Uterus (tissue), 4 donors: ENCODE data around the gene COASY. TPM values are rescaled to one million over a fixed set of nuclear protein-coding genes. Genes with fewer than 3 reads are reported as not detected.
A peak's percentile ranks its signal among the peaks of the same experiment; 100 is the strongest.
"Not testable (repeated sequence)": the region's sequence is repeated elsewhere in the genome, so short reads cannot be mapped to it uniquely, and the experiment has no call there.

ENCODE experiments used
- DNase-seq, 2 donors: peaks; one replicate each; pipeline ENCODE4 v3.0.0-alpha.2; 2019 to 2020
- H3K27ac ChIP-seq, 2 donors: fragments of 200-600 bp; sonication (generic); 1 replicate in 1 of 2; 2 replicates in 1 of 2; pipeline ENCODE4 v1.5.1; 2016 to 2018
- H3K27me3 ChIP-seq, 2 donors: fragments of 200-600 bp; sonication (generic); one replicate each; pipeline ENCODE4 v1.5.1; 2018 to 2019; ENCODE audit warnings: control low read depth in 1 of 2
- H3K36me3 ChIP-seq, 2 donors: fragments of 200-600 bp; sonication (generic); one replicate each; pipeline ENCODE4 v1.5.1; 2019; ENCODE audit warnings: control low read depth in 1 of 2
- H3K4me1 ChIP-seq, 2 donors: fragments of 200-600 bp; sonication (generic); one replicate each; pipeline ENCODE4 v1.5.1; 2018 to 2019; ENCODE audit warnings: control low read depth in 1 of 2
- H3K4me3 ChIP-seq, 2 donors: fragments of 200-600 bp; sonication (generic); 1 replicate in 1 of 2; 2 replicates in 1 of 2; pipeline ENCODE4 v1.5.1; 2018 to 2019; ENCODE audit warnings: mild to moderate bottlenecking in 1 of 2
- H3K9me3 ChIP-seq, 2 donors: fragments of 200-600 bp; sonication (generic); one replicate each; pipeline ENCODE4 v1.5.1; 2019; ENCODE audit warnings: control low read depth in 1 of 2
- POLR2A ChIP-seq, 2 donors: fragments of 450-650 bp; IDR thresholded peaks; one replicate each; pipeline ENCODE4 v1.6.1; 2016; ENCODE audit warnings: antibody characterized with exemption in 2 of 2, mild to moderate bottlenecking in 1 of 2, moderate library complexity in 1 of 2
- intact Hi-C: fragments of 100-400 bp; cut with DNase I; formaldehyde crosslinking; loops from one replicate; pipeline ENCODE4 v1.15.1; 2023; ENCODE audit warnings: low total_unique reads
- total RNA-seq, 4 donors: library from RNA; depleted of rRNA in 3 of 4; stranded (reverse); fragments of >200 nt in 3 of 4; gene quantifications; one replicate each; pipeline versions ENCODE4 v1.1.0 to v1.2.4, GENCODE V29; 2014 to 2023
- TF ChIP-seq, protein P1 (sequence below), 4 experiments: fragments of 200-600 bp in 2 of 4; fragments of 450-650 bp in 2 of 4; sonication (generic) in 2 of 4; IDR thresholded peaks; one replicate each; pipeline ENCODE4 v1.5.1; 2016 to 2019; ENCODE audit warnings: antibody characterized with exemption in 4 of 4, mild to moderate bottlenecking in 2 of 4, moderate library complexity in 1 of 4
- donor health status: DM: yes; HTN: yes; CAD: no.

The COASY gene
- total RNA-seq, 4 donors from 2014 or later, result 2.6 to 42.6 (median 16.1) TPM

DNA sequence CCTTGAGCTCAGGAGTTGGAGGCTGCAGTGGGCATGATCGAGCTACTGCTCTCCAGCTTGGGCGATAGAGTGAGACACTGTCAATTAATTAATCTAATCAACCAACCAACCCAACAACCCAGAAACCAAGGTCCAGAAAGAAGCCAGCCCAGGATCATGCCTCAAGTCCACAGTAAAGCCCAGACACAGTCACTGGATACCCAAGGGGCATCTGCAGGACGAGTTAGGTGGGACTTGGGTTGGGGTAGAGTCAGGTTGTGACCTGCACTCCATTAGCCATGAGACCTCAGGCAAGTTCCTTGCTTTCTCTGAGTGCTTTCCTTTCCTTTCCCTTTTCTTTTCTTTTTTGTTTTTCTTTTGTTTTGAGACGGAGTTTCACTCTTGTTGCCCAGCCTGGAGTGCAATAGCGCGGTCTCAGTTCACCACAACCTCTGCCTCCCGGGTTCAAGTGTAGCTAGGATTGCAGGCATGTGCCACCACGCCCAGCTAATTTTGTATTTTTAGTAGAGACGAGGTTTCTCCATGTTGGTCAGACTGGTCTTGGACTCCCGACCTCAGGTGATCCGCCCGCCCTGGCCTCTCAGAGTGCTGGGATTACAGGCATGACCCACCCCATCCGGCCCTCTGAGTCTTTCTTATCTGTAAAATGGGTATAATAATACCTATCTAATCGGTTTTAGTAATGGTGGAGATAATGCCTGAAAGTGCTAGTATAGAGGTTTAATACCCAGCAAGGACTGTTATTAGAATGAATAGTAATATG is 12.8 kb upstream of the COASY start:
- H3K27ac ChIP-seq, result no peak overlapping the region
- TF ChIP-seq, protein P1, sequence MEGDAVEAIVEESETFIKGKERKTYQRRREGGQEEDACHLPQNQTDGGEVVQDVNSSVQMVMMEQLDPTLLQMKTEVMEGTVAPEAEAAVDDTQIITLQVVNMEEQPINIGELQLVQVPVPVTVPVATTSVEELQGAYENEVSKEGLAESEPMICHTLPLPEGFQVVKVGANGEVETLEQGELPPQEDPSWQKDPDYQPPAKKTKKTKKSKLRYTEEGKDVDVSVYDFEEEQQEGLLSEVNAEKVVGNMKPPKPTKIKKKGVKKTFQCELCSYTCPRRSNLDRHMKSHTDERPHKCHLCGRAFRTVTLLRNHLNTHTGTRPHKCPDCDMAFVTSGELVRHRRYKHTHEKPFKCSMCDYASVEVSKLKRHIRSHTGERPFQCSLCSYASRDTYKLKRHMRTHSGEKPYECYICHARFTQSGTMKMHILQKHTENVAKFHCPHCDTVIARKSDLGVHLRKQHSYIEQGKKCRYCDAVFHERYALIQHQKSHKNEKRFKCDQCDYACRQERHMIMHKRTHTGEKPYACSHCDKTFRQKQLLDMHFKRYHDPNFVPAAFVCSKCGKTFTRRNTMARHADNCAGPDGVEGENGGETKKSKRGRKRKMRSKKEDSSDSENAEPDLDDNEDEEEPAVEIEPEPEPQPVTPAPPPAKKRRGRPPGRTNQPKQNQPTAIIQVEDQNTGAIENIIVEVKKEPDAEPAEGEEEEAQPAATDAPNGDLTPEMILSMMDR (IDR thresholded peaks at IDR 0.05), result no peak
- TF ChIP-seq POLR2A (IDR thresholded peaks at IDR 0.05), result no peak
- no peaks in the 10 kb centered on the region for H3K36me3 ChIP-seq
- H3K9me3 ChIP-seq, result no peaks in the 10 kb centered on the region
- peaks cover 4 to 9% of the 10 kb centered on the region in 2 donors for H3K4me1 ChIP-seq
- no peaks in the 10 kb centered on the region for H3K27me3 ChIP-seq
- intact Hi-C loops, result no loop called here
- H3K4me3 ChIP-seq, result no peak overlapping the region
- no peak for DNase-seq

DNA sequence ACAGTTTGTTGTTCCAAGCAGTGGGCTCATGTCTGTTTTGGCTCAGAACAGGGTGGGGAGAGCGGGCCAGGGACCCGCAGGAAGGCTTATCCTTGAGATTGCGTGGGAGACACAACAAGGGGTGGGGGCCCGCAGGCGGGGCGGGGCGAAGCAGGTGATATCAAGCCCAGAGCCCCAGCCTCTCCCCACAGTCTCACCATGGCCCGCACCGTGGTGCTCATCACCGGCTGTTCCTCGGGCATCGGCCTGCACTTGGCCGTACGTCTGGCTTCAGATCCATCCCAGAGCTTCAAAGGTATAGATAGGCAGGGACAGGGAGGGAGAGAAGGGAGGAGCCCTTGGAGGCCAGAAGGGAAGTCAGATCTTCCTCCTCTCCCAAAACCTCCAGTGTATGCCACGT is 9.2 kb upstream of the COASY start, which contains the start of gene HSD17B1:
Gene HSD17B1 (plus strand): TSS at position 188 of the 400 bp plus-strand sequence. CDS start 11 bp downstream, at position 199.
- Histone ChIP-seq H3K4me3 (peak within 1 kb of the TSS in 1 of 2 donors; percentile 70), H3K27ac (peak within 1 kb of the TSS; percentile 84 to 87)
- H3K4me1 ChIP-seq, DNase-seq, H3K9me3 ChIP-seq, H3K36me3 ChIP-seq, H3K27me3 ChIP-seq, intact Hi-C loops: not testable (repeated sequence)

DNA sequence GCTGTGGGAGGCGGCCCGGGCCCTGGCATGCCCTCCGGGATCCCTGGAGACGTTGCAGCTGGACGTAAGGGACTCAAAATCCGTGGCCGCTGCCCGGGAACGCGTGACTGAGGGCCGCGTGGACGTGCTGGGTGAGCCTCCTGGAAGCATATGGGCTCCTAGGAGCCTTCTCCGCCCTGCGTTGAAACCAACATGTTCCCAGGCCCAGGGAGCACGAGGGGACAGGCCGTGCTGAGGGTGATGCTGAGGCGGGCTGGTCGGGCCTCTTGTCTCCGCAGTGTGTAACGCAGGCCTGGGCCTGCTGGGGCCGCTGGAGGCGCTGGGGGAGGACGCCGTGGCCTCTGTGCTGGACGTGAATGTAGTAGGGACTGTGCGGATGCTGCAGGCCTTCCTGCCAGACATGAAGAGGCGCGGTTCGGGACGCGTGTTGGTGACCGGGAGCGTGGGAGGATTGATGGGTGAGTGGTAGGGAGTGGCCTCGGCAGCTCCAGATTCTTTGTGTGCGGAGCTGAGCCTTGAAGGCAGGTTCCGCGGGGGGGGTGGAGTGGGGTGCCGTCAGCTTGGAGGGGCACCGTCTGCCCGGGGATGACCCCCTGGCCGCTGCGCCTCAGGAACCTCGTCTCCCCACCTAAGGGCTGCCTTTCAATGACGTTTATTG is 8.7 kb upstream of the COASY start:
- Histone ChIP-seq H3K4me3 (no peak overlapping the region), H3K4me1 (peaks cover 4 to 9% of the 10 kb centered on the region in 2 donors), H3K27me3 (no peaks in the 10 kb centered on the region), H3K27ac (peak overlapping the region in 1 of 2 donors; percentile 87), H3K9me3 (no peaks in the 10 kb centered on the region), H3K36me3 (no peaks in the 10 kb centered on the region)
- TF ChIP-seq POLR2A (IDR thresholded peaks at IDR 0.05), result no peak
- TF ChIP-seq, protein P1 (IDR thresholded peaks at IDR 0.05), result no peak
- DNase-seq, result peak in 1 of 2 donors; percentile 46
- intact Hi-C loops, result no loop called here

GRCh38 chr17:42553866-42554249 is 8.1 kb upstream of the COASY start:
- DNase-seq, result no peak
- Histone ChIP-seq H3K4me3 (peak overlapping the region; percentile 70 to 73), H3K27me3 (no peaks in the 10 kb centered on the region), H3K27ac (peak overlapping the region; percentile 84 to 87), H3K4me1 (peaks cover 4 to 9% of the 10 kb centered on the region in 2 donors), H3K36me3 (no peaks in the 10 kb centered on the region), H3K9me3 (no peaks in the 10 kb centered on the region)
- no peak for TF ChIP-seq POLR2A (IDR thresholded peaks at IDR 0.05)
- TF ChIP-seq, protein P1 (IDR thresholded peaks at IDR 0.05), result no peak
- intact Hi-C loops, result no loop called here

GRCh38 chr17:42554250-42555121 is 7.5 kb upstream of the COASY start:
- peak overlapping the region; percentile 84 to 87 for H3K27ac ChIP-seq
- no peaks in the 10 kb centered on the region for H3K9me3 ChIP-seq
- peaks cover 4 to 9% of the 10 kb centered on the region in 2 donors for H3K4me1 ChIP-seq
- peak; percentile 88 to 89 for DNase-seq
- H3K4me3 ChIP-seq, result peak overlapping the region; percentile 70 to 73
- intact Hi-C loops, result no loop called here
- H3K27me3 ChIP-seq, result no peaks in the 10 kb centered on the region
- TF ChIP-seq, protein P1 (IDR thresholded peaks at IDR 0.05), result no peak
- TF ChIP-seq POLR2A (IDR thresholded peaks at IDR 0.05), result peak; percentile 66 to 83
- no peaks in the 10 kb centered on the region for H3K36me3 ChIP-seq
